GDM1 (cell line): Measurements from ENCODE around the gene SH3GLB1.

Source experiments
- DNase-seq: peaks from one replicate; lab custom pipeline; 2025; lab: John Stamatoyannopoulos, UW

The SH3GLB1 gene

DNA sequence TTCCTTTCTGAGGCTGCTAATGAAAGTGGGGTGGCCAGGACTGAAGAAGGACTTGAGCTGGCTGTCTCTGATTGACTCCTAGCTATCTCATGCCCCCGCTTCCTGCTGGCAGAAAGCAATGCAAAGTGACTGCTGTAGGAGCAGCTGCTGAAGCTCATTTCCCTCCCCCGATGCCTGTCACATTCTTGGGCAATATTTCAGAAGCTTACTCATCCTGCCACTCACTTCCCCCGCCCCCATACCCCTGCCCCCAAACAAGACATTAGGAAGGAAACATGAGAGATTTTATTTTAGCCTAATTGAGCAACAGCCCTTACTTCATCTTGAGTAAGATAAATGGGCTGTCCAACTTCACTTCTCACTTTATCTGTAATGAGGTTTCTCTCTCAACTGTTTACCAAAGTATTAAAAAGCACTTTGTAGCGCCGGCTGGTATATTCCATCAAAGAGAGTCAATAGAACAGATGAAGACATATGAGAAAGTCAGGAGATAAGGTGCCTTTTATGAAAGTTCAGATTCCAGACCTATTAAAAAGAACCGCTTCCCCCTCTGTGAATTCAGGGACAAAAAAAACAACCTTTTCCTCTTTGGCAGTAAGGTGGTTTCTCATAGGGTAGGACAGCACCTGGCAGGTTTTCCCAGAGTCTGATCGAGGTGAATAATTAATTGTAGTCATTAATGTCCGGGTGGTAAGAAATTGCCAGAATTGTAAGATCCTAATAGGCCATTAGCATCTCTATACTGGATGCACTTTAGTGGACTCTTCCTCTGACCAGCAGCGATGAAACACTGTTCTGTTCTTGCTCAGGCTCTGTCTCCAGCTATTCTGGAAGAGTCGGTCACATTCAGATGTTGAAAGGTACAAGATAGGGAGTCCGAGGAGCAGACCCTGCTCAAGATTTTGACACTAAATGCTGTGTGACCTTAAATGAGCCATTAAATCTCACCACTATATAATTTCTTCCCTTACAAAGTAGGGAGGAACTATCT, 70.2 kb downstream of the SH3GLB1 start:
- peak; percentile 61 for DNase-seq

DNA sequence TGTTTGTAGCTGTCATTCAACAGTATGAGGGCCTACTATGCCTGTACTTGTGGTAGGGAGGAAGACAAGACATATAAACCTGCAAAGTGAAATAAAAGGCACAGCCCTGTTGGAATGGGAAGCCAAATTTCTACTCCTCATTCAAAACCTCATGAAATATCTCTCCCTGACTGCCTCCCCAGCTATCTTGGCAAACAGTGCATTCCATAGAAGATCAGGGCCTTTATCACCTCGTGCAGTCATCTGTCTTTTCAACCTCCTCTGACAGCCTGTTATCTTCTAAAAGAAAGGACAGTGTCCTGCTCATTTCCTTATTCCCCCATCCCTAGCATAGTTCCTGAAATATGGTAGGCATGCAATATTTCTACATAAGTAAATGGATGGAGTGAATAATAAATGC, 71.0 kb downstream of the SH3GLB1 start:
- DNase-seq: no peak

DNA sequence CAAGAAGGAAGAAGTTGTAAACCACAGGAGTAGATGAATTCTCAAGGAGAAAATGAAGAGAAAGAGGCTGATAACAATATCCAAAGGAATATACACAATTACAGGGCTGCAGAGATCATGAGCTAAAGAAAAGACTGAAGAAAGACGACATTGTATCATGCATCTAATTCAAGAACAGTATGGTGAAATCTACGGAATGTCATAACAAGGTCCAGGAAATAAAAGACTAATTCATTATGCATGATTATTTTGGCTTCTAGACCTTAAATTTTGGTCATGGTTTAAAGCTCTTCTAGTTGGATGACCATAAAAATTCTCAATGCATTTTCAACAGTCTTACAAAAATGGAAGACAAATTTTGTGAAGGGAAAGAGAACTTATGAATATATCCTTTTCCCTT, 71.7 kb downstream of the SH3GLB1 start:
- no peak for DNase-seq

DNA sequence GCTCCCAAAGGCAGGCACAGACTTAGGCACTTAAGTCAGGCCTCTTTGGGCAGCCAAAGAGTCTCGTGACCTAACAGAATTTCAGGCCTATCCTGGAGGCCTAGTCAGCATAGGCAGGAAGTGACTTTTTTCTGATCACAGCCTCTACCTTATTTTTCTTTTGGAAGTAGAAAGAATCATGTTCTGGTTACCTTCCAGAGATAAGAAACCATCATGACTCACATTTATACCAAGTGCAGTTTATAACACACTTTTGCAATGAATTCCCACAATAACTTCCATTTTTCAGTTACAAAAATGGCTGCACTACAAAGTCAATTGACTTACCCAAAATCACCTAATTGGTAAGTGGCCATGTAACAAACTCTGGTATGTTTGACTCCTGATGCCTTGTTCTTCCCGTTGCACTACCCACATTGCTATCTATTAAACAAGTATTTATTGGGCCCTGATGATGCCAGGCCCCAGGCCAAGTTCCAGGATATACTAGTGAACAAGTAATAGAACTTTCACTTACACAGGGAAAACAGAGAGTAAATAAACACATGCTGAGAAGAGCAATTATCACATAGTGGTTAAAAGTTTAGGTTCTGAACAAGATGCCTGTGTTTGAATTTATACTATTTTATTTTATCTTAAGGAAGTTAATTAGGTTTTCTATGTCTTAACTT, 74.3 kb downstream of the SH3GLB1 start:
- DNase-seq: no peak

DNA sequence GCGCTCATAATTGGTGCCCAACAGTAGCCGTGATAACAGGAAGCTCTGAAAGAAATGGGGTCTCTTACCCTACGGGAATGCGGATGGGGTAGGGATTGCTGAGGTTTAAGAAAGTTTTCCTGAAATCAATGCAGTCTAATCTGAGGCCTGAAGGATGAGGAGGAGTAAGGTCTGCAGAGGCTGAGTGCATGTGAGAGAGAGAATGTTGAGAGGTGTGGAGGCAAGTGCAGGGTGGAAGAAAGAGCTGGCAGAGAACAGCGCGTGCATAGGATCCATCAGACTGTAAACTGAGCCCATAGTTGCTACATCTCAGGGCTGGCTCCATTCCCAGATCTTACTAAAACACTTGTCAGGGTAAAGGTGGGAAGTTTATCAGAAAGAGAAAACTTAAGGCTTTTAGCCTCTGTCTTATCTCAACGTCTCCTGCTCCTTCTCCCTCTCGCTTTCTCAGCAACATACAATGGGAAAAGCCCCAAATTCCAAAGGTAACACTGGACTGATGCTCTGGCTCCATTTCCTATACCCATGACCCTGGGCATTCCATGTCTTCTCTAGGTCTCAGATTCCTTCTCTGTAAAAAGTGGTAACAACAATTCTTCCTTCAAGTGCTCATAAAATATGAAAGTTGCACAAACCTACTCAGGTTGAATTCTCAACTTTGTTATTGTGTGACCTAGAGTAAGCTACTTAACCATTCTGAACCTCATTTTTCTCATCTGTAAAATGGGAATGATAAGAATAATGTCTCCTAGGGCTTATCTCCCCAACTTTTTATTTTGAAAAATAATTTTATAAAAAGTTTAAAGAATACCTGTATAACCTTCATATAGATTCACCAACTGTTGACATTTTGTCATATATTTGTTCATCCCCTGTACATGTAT, 75.2 kb downstream of the SH3GLB1 start:
- DNase-seq: no peak

DNA sequence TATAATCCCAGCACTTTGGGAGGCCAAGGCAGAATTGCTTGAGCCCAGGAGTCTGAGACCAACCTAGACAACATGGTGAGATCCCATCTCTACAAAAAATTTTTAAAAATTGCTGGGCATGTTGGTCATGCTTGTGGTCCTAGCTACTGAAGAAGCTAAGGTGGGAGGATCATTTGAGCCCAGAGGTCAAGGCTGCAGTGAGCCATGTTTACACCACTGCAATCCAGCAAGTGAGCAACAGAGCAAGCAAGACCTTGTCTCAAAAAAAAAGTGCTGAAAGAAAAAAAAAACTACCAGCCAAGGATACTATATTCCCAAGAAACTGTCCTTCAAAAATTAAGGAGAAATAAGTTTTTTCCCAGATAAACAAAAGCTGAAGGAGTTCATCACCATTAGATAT, 78.1 kb downstream of the SH3GLB1 start:
- DNase-seq: no peak

DNA sequence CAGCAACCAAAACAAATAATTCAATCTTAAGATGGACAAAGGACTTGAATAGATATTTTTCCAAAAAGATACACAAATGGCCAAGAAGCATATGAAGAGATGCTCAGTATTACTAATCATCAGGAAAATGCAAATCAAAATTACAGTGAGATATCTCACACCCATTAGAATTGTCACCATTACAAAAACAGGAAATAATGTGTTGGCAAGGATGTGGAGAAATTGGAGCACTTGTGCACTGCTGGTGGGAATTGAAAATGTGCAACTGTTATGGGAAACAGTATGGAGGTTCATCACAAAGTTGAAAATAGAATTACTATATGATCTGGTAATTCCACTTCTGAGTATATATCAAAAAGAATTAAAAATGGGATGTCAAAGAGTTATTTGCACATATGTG, 83.2 kb downstream of the SH3GLB1 start:
- no peak for DNase-seq

DNA sequence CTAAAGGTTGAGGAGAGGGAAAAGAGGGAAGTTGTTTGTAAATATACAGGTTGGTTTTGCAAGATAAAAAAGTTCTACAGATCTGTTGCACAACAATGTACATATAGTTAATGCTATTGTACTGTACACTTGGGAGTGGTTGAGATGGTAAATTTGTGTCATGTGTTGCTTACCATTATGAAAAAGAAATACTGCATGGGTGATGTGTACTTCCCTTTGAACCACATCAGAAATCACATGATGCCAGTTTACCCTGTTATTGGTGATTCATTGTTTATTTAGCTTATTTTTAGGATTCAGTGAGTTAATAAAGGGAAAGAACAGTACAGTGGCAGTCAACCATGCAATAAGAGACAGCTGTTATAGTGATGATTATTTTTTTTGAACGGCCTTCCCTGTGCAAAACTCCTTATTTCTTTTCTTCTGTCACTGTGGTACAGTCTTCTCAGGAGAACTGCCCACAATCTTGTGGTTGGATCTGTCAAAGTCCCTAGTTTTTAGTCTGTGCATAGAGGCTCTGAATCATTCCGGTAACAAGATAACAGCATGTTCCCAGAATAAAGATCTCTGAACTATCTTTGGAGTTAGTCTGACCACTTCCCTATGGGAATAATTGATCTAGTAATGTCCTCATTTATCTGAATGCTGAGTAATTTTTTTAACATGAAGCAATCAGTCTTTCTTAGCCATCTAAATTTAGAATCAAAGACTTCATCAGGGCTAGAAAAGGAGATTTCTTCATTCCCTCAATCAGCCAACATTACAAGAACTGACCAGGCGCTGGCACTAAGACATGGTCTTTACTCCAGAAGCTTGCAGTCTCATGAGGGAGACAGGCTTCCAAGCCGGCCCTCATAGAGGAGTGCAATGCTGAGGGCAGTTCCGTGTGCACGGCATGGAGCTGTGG, 84.2 kb downstream of the SH3GLB1 start:
- no peak for DNase-seq

DNA sequence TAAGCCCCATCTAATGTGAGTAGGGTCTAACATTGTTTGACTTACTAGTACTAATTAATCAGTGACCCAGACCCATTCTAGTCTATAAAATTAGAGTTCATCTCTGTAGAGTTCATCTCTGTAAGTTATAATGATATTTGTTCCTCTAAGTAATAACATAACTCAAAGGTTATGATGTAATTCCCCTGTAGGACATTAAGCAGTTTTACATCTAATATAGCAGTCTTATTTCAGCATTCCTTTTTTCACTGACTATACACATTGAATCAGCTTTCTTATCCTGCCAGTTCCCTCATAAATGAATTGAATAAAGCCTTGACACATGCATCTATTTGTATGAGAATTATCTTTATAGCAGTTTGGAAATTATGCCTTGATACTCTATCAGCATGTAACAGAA, 90.9 kb downstream of the SH3GLB1 start:
- DNase-seq: no peak
